ENCODE results near the gene C16orf95. TPM values are rescaled to one million over a fixed set of nuclear protein-coding genes. Genes with fewer than 3 reads are reported as not detected.
"Not testable (repeated sequence)": the region's sequence is repeated elsewhere in the genome, so short reads cannot be mapped to it uniquely, and the experiment has no call there.

Gene C16orf95
- total RNA-seq, 1 experiment from 2014 or later, result 4.4 TPM

- Histone ChIP-seq H3K36me3 (replicated peaks; ENCODE audit: control insufficient read depth, insufficient read depth, low read length) (peaks cover 6% of the 10 kb centered on the region), H3K27me3 (ENCODE audit: control insufficient read depth, insufficient read depth, low read length) (no peaks in the 10 kb centered on the region), H3K4me3 (ENCODE audit: insufficient read depth, low read depth, low read length) (no peak overlapping the region)
- no peak for DNase-seq
Measured at GRCh38 chr16:87340198-87340597, 23.0 kb upstream of the C16orf95 start.

GRCh38 chr16:87339724-87340105, 22.5 kb upstream of the C16orf95 start:
- not testable (repeated sequence) for H3K36me3 ChIP-seq (replicated peaks; ENCODE audit: control insufficient read depth, insufficient read depth, low read length); H3K4me3 ChIP-seq (ENCODE audit: insufficient read depth, low read depth, low read length); DNase-seq; H3K27me3 ChIP-seq (ENCODE audit: control insufficient read depth, insufficient read depth, low read length)

- Histone ChIP-seq H3K27me3 (ENCODE audit: control insufficient read depth, insufficient read depth, low read length) (no peaks in the 10 kb centered on the region), H3K4me3 (ENCODE audit: insufficient read depth, low read depth, low read length) (no peak overlapping the region), H3K36me3 (replicated peaks; ENCODE audit: control insufficient read depth, insufficient read depth, low read length) (peaks cover 6% of the 10 kb centered on the region)
- no peak for DNase-seq
Measured at GRCh38 chr16:87339086-87339723, 22.0 kb upstream of the C16orf95 start.

- Histone ChIP-seq H3K27me3 (ENCODE audit: control insufficient read depth, insufficient read depth, low read length) (no peaks in the 10 kb centered on the region), H3K36me3 (replicated peaks; ENCODE audit: control insufficient read depth, insufficient read depth, low read length) (peaks cover 6% of the 10 kb centered on the region), H3K4me3 (ENCODE audit: insufficient read depth, low read depth, low read length) (no peak overlapping the region)
- DNase-seq, result peak; percentile 44
Measured at GRCh38 chr16:87338155-87338765, 21.1 kb upstream of the C16orf95 start.

- Histone ChIP-seq H3K4me3 (ENCODE audit: insufficient read depth, low read depth, low read length) (no peak overlapping the region), H3K36me3 (replicated peaks; ENCODE audit: control insufficient read depth, insufficient read depth, low read length) (peaks cover 4% of the 10 kb centered on the region), H3K27me3 (ENCODE audit: control insufficient read depth, insufficient read depth, low read length) (no peaks in the 10 kb centered on the region)
- no peak for DNase-seq
Measured at GRCh38 chr16:87337262-87337771, 20.1 kb upstream of the C16orf95 start.

GRCh38 chr16:87336434-87337240, 19.4 kb upstream of the C16orf95 start:
- DNase-seq, result peak; percentile 51
- H3K4me3 ChIP-seq (ENCODE audit: insufficient read depth, low read depth, low read length), result no peak overlapping the region
- no peaks in the 10 kb centered on the region for H3K27me3 ChIP-seq (ENCODE audit: control insufficient read depth, insufficient read depth, low read length)
- peaks cover 4% of the 10 kb centered on the region for H3K36me3 ChIP-seq (replicated peaks; ENCODE audit: control insufficient read depth, insufficient read depth, low read length)

- Histone ChIP-seq H3K27me3 (ENCODE audit: control insufficient read depth, insufficient read depth, low read length) (no peaks in the 10 kb centered on the region), H3K36me3 (replicated peaks; ENCODE audit: control insufficient read depth, insufficient read depth, low read length) (peaks cover 4% of the 10 kb centered on the region), H3K4me3 (ENCODE audit: insufficient read depth, low read depth, low read length) (no peak overlapping the region)
Measured at GRCh38 chr16:87335625-87336433, 18.6 kb upstream of the C16orf95 start.

GRCh38 chr16:87334651-87335624, 17.7 kb upstream of the C16orf95 start:
- peaks cover 7% of the 10 kb centered on the region for H3K36me3 ChIP-seq (replicated peaks; ENCODE audit: control insufficient read depth, insufficient read depth, low read length)
- no peak overlapping the region for H3K4me3 ChIP-seq (ENCODE audit: insufficient read depth, low read depth, low read length)
- H3K27me3 ChIP-seq (ENCODE audit: control insufficient read depth, insufficient read depth, low read length), result no peaks in the 10 kb centered on the region
- no peak for DNase-seq

More at GRCh38 chr16:87335625-87336433, 18.6 kb upstream of the C16orf95 start:
- peak; percentile 57 for DNase-seq

- Histone ChIP-seq H3K27me3 (ENCODE audit: control insufficient read depth, insufficient read depth, low read length) (no peaks in the 10 kb centered on the region), H3K4me3 (ENCODE audit: insufficient read depth, low read depth, low read length) (no peak overlapping the region), H3K36me3 (replicated peaks; ENCODE audit: control insufficient read depth, insufficient read depth, low read length) (peaks cover 6% of the 10 kb centered on the region)
- peak; percentile 48 for DNase-seq
Measured at GRCh38 chr16:87333581-87334331, 16.6 kb upstream of the C16orf95 start.

GRCh38 chr16:87333101-87333500, 15.9 kb upstream of the C16orf95 start:
- H3K4me3 ChIP-seq (ENCODE audit: insufficient read depth, low read depth, low read length), result no peak overlapping the region
- H3K36me3 ChIP-seq (replicated peaks; ENCODE audit: control insufficient read depth, insufficient read depth, low read length), result peaks cover 4% of the 10 kb centered on the region
- no peak for DNase-seq

GRCh38 chr16:87332150-87332549, 15.0 kb upstream of the C16orf95 start:
- no peak overlapping the region for H3K4me3 ChIP-seq (ENCODE audit: insufficient read depth, low read depth, low read length)
- H3K36me3 ChIP-seq (replicated peaks; ENCODE audit: control insufficient read depth, insufficient read depth, low read length), result peaks cover 4% of the 10 kb centered on the region
- DNase-seq, result no peak
- no peaks in the 10 kb centered on the region for H3K27me3 ChIP-seq (ENCODE audit: control insufficient read depth, insufficient read depth, low read length)

More at GRCh38 chr16:87333101-87333500, 15.9 kb upstream of the C16orf95 start:
- H3K27me3 ChIP-seq (ENCODE audit: control insufficient read depth, insufficient read depth, low read length), result no peaks in the 10 kb centered on the region

GRCh38 chr16:87331241-87331801, 14.1 kb upstream of the C16orf95 start:
- DNase-seq, result peak; percentile 51
- Histone ChIP-seq H3K36me3 (replicated peaks; ENCODE audit: control insufficient read depth, insufficient read depth, low read length) (peaks cover 4% of the 10 kb centered on the region), H3K27me3 (ENCODE audit: control insufficient read depth, insufficient read depth, low read length) (no peaks in the 10 kb centered on the region), H3K4me3 (ENCODE audit: insufficient read depth, low read depth, low read length) (no peak overlapping the region)
